GM12891 (cell line): ENCODE data around the gene OPRL1.
A peak's percentile ranks its signal among the peaks of the same experiment; 100 is the strongest.

Experiments
- PAX5 ChIP-seq: IDR thresholded peaks from 2 replicates; pipeline ENCODE4 v1.6.1; 2011; ENCODE audit warnings: low read length, moderate library complexity, mild to moderate bottlenecking; ENCODE audit not compliant: insufficient read depth, severe bottlenecking
- POLR2A ChIP-seq: IDR thresholded peaks from 2 replicates; pipeline ENCODE4 v1.6.1; 2011; ENCODE audit warnings: low read depth, low read length, control low read depth
- POLR2AphosphoS5 ChIP-seq: IDR thresholded peaks from 2 replicates; pipeline ENCODE4 v1.6.1; 2011; ENCODE audit warnings: low read depth, low read length, control low read depth
- SPI1 ChIP-seq: IDR thresholded peaks from 2 replicates; pipeline ENCODE4 v1.6.1; 2011; ENCODE audit warnings: low read depth, low read length, control low read depth
- TAF1 ChIP-seq: IDR thresholded peaks from 2 replicates; pipeline ENCODE4 v1.6.1; 2011; ENCODE audit warnings: low read depth, low read length, control low read depth

GRCh38 chr20:64044484-64045247 lies 35.2 kb upstream of the OPRL1 start:
- TF ChIP-seq TAF1, result no peak
- 0 out of 2 replicates have a peak, but pooled peaks have one; percentile 6 for TF ChIP-seq POLR2A
- TF ChIP-seq POLR2AphosphoS5, result no peak; the same call in 1 of the 2 replicates
- no peak for TF ChIP-seq PAX5
- no peak for TF ChIP-seq SPI1
